SK-N-MC (cell line): ENCODE data around the gene ADH4.

Source experiments
- DNase-seq: peaks from one replicate; pipeline ENCODE4 v3.0.0-alpha.2; 2011; ENCODE audit warnings: low read depth, low spot score
- H3K27ac ChIP-seq: fragments of 200-600 bp; sonication (generic); 2 replicates; pipeline ENCODE4 v1.5.1; 2016; ENCODE audit warnings: mixed run types
- H3K36me3 ChIP-seq: fragments of 200-600 bp; sonication (generic); 2 replicates; pipeline ENCODE4 v1.6.1; 2017; ENCODE audit warnings: antibody characterized with exemption, low read length, mixed read lengths; ENCODE audit not compliant: insufficient read depth
- H3K4me3 ChIP-seq: fragments of 200-600 bp; sonication (generic); 2 replicates; pipeline ENCODE4 v1.5.1; 2016
- H3K9ac ChIP-seq: fragments of 200-600 bp; sonication (generic); 2 replicates; pipeline ENCODE4 v1.8.0; 2017; ENCODE audit warnings: mixed run types, mixed read lengths; ENCODE audit not compliant: insufficient read length
- H3K9me3 ChIP-seq: fragments of 200-600 bp; sonication (generic); 2 replicates; pipeline ENCODE4 v1.6.1; 2017; ENCODE audit warnings: low read depth, mild to moderate bottlenecking, antibody characterized with exemption, low read length, moderate library complexity, mixed read lengths
- EZH2 ChIP-seq: fragments of 200-600 bp; sonication (generic); IDR thresholded peaks from one replicate; pipeline ENCODE4 v1.6.1; 2017; ENCODE audit warnings: antibody characterized with exemption
- FOXP2 ChIP-seq: optimal IDR thresholded peaks from 2 replicates; pipeline ENCODE3; 2011; ENCODE audit warnings: mild to moderate bottlenecking, moderate library complexity; ENCODE audit not compliant: insufficient read depth; ENCODE audit errors: extremely low read length, control extremely low read depth
- POLR2AphosphoS5 ChIP-seq: IDR thresholded peaks from 2 replicates; pipeline ENCODE4 v1.6.1; 2012; ENCODE audit warnings: mild to moderate bottlenecking, low read depth, low read length, borderline replicate concordance

Gene ADH4

GRCh38 chr4:99148550-99148949 is 4.5 kb upstream of the ADH4 start:
- no peak for DNase-seq
- Histone ChIP-seq H3K4me3 (no peak overlapping the region), H3K9ac (no peak overlapping the region), H3K27ac (no peak overlapping the region), H3K9me3 (no peaks in the 10 kb centered on the region), H3K36me3 (no peaks in the 10 kb centered on the region)
- no peak for TF ChIP-seq POLR2AphosphoS5
- TF ChIP-seq EZH2, result no peak

- no peaks in the 10 kb centered on the region for H3K36me3 ChIP-seq
- TF ChIP-seq EZH2, result no peak
- no peak for TF ChIP-seq FOXP2
- TF ChIP-seq POLR2AphosphoS5, result no peak
These were observed 490 bp upstream of the ADH4 start for GRCh38 chr4:99144587-99144986.

DNA sequence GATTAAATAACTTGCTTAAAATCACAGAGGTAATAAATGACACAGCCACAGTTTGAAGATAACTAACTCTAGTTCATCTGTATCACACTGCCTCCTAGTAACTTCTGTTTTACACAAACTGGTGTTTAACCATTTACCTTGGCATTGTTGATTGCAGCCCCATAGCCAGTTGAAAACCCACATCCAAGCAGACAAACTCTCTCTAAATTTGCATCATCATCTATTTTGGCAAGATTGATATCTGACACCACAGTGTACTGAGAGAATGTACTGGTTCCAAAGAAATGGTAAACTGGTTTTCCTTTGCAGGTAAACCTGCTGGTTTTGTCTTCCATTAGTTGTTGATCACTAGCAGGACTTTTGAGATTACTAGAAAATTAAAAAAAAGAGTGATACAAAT is 7.8 kb downstream of the ADH4 start:
- TF ChIP-seq POLR2AphosphoS5, result no peak
- no peak for TF ChIP-seq EZH2
- TF ChIP-seq FOXP2, result no peak
- DNase-seq, result no peak
- Histone ChIP-seq H3K9me3 (no peaks in the 10 kb centered on the region), H3K9ac (no peak overlapping the region), H3K36me3 (no peaks in the 10 kb centered on the region), H3K27ac (no peak overlapping the region), H3K4me3 (no peak overlapping the region)

More at GRCh38 chr4:99144587-99144986, 490 bp upstream of the ADH4 start:
- DNase-seq, result no peak
- H3K27ac ChIP-seq, result no peak overlapping the region
- no peaks in the 10 kb centered on the region for H3K9me3 ChIP-seq
- no peak overlapping the region for H3K4me3 ChIP-seq
- no peak overlapping the region for H3K9ac ChIP-seq

DNA sequence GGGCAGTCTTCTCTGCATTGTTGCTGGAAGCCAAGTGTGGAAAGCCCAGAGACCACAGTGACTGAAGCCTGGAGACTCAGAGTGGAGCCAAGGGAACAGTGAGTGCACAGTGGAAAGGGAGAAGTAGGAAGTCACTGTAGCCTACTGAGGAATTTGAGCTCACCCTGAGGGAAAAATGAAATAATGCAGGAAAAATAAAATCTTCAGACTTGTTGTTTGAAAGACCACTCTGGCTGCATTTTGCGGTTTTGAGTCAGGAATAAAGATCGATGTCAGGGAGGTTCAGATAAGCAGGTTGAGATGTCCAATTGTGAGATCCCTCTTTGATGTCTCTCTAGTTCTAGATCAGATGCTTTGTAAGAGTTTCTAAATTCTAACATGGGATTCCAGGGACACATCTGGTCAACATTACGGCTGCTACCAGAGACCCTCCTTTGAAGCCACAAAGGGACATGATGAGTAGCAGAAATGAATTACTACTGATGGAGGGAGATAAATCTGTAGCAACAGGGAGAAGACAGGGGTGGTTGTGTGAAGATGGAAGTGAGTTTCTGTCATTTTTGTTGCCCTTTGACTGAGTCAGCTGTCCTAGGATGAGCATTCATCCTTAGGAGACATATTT is 8.4 kb downstream of the ADH4 start:
- Histone ChIP-seq H3K4me3 (no peak overlapping the region), H3K9ac (no peak overlapping the region), H3K27ac (no peak overlapping the region), H3K36me3 (no peaks in the 10 kb centered on the region), H3K9me3 (no peaks in the 10 kb centered on the region)
- DNase-seq, result no peak
- TF ChIP-seq POLR2AphosphoS5 (no peak), EZH2 (no peak), FOXP2 (no peak)

DNA sequence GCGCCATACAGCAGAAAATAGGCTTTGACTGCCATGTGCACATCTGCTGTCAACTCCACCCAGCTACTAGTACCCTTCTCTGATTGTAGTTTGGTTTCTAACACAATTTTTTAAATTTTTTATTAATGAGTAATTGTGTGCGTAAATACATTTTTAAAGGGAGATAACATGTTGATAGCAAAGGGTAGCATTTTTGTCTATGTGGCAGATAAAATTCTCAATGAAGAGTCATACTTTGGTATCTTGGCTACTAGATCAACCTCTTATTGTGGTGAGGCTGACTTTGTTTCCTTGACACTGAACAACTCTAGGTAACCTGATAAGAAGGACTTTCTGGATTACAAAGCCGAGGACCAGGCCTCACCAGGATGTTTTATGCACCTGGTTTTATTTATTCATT is 9.5 kb downstream of the ADH4 start:
- no peak for TF ChIP-seq EZH2
- no peak for TF ChIP-seq POLR2AphosphoS5
- no peak for TF ChIP-seq FOXP2
- Histone ChIP-seq H3K36me3 (no peaks in the 10 kb centered on the region), H3K9ac (no peak overlapping the region), H3K27ac (no peak overlapping the region), H3K4me3 (no peak overlapping the region), H3K9me3 (no peaks in the 10 kb centered on the region; the same call in 1 of the 2 replicates)
- DNase-seq, result no peak

DNA sequence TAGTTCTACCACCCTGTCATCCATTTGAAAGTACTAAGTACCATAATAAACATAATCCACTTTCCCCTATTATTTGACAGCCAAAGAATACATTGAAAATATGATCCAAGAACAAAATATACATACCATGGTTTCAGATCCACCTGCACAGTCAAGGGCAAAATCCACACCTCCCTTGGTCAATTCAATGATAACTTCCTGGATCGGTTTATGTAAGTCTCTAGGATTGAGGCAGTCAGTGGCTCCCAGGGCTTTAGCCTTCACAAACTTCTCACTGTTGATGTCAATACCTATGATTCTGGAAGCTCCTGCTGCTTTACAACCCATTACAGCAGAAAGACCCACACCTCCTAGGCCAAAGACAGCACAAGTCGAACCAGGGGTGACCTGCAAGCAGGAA is 12.7 kb downstream of the ADH4 start:
- no peaks in the 10 kb centered on the region for H3K36me3 ChIP-seq
- TF ChIP-seq FOXP2 (no peak), POLR2AphosphoS5 (no peak), EZH2 (no peak)
- no peak for DNase-seq
- no peaks in the 10 kb centered on the region; the same call in 1 of the 2 replicates for H3K9me3 ChIP-seq
- H3K4me3 ChIP-seq, result no peak overlapping the region
- H3K9ac ChIP-seq, result no peak overlapping the region
- H3K27ac ChIP-seq, result no peak overlapping the region

DNA sequence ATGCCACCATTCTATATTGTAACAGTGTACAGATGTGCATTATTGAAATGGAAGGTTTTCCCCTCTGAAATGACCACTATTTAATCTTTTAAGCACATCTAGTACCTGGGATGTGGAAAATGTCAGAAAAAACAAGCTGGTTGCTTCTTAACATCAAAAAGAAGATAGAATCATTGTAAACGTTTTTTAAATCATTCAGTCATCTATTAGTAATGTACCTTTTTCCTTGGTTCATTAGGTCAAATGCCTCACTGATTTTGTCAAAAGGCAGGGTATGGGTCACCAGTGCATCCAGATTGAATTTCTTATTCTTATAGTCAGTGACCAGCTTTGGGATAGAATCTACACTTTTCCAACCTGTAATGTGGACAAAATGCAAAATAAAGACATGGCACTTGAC is 17.7 kb downstream of the ADH4 start:
- Histone ChIP-seq H3K36me3 (no peaks in the 10 kb centered on the region), H3K9ac (no peak overlapping the region), H3K27ac (no peak overlapping the region), H3K9me3 (no peaks in the 10 kb centered on the region; the same call in 1 of the 2 replicates), H3K4me3 (no peak overlapping the region)
- TF ChIP-seq FOXP2, result no peak
- TF ChIP-seq EZH2, result no peak
- no peak for TF ChIP-seq POLR2AphosphoS5
- DNase-seq, result no peak

GRCh38 chr4:99121008-99121407 is 23.1 kb downstream of the ADH4 start:
- DNase-seq, result no peak
- H3K4me3 ChIP-seq, result no peak overlapping the region
- no peaks in the 10 kb centered on the region for H3K9me3 ChIP-seq
- TF ChIP-seq EZH2 (no peak), POLR2AphosphoS5 (no peak), FOXP2 (no peak)
- H3K9ac ChIP-seq, result no peak overlapping the region
- no peaks in the 10 kb centered on the region for H3K36me3 ChIP-seq
- H3K27ac ChIP-seq, result no peak overlapping the region

- Histone ChIP-seq H3K9ac (no peak overlapping the region), H3K36me3 (no peaks in the 10 kb centered on the region), H3K9me3 (no peaks in the 10 kb centered on the region), H3K4me3 (no peak overlapping the region), H3K27ac (no peak overlapping the region)
- TF ChIP-seq FOXP2 (no peak), POLR2AphosphoS5 (no peak), EZH2 (no peak)
- DNase-seq, result no peak
These were observed 23.6 kb downstream of the ADH4 start for GRCh38 chr4:99120501-99120900.
